Left forelimb (tissue), 1 donor: ENCODE results near the gene OPHN1.
A peak's percentile ranks its signal among the peaks of the same experiment; 100 is the strongest.

Experiments used
- DNase-seq: peaks from one replicate; pipeline ENCODE4 v3.0.0-alpha.2; 2018; ENCODE audit warnings: low spot score

Gene OPHN1

GRCh38 chrX:68433155-68433980 is at the start of gene OPHN1:
OPHN1 (minus strand) TSS chrX:68433495; CDS start chrX:68433020, 475 bp downstream.
- peak; percentile 79 for DNase-seq

- DNase-seq: no peak
Measured at GRCh38 chrX:68480969-68481368, 47.7 kb upstream of the OPHN1 start.

GRCh38 chrX:68464796-68465195 is 31.5 kb upstream of the OPHN1 start:
- DNase-seq: no peak

- no peak for DNase-seq
Measured at GRCh38 chrX:68463880-68464279, 30.6 kb upstream of the OPHN1 start.

GRCh38 chrX:68462653-68463052 is 29.4 kb upstream of the OPHN1 start:
- no peak for DNase-seq

- no peak for DNase-seq
Measured at GRCh38 chrX:68462197-68462596, 28.9 kb upstream of the OPHN1 start.

- DNase-seq: no peak
Measured at GRCh38 chrX:68461576-68461975, 28.3 kb upstream of the OPHN1 start.

- no peak for DNase-seq
Measured at GRCh38 chrX:68461093-68461492, 27.8 kb upstream of the OPHN1 start.

- no peak for DNase-seq
Measured at GRCh38 chrX:68455151-68455510, 21.8 kb upstream of the OPHN1 start.

GRCh38 chrX:68454476-68455150 is 21.3 kb upstream of the OPHN1 start:
- no peak for DNase-seq

GRCh38 chrX:68451720-68452119 is 18.4 kb upstream of the OPHN1 start:
- no peak for DNase-seq

GRCh38 chrX:68443155-68443868 is 10.0 kb upstream of the OPHN1 start:
- DNase-seq: no peak

- peak; percentile 77 for DNase-seq
Measured at GRCh38 chrX:68440940-68441339, 7.6 kb upstream of the OPHN1 start.

GRCh38 chrX:68440442-68440841 is 7.1 kb upstream of the OPHN1 start:
- no peak for DNase-seq

GRCh38 chrX:68439341-68439740 is 6.0 kb upstream of the OPHN1 start:
- DNase-seq: no peak

- no peak for DNase-seq
Measured at GRCh38 chrX:68438575-68438974, 5.3 kb upstream of the OPHN1 start.

GRCh38 chrX:68433981-68434299 is 645 bp upstream of the OPHN1 start:
- DNase-seq: no peak

GRCh38 chrX:68432648-68433047 is 647 bp downstream of the OPHN1 start:
- DNase-seq: no peak

- DNase-seq: no peak
Measured at GRCh38 chrX:68431836-68432235, 1.5 kb downstream of the OPHN1 start.

GRCh38 chrX:68429216-68429615 is 4.1 kb downstream of the OPHN1 start:
- no peak for DNase-seq

GRCh38 chrX:68428431-68428830 is 4.9 kb downstream of the OPHN1 start:
- DNase-seq: no peak

- no peak for DNase-seq
Measured at GRCh38 chrX:68424719-68425118, 8.6 kb downstream of the OPHN1 start.

GRCh38 chrX:68422478-68422877 is 10.8 kb downstream of the OPHN1 start:
- no peak for DNase-seq
